Activated CD8-positive, alpha-beta memory T cell treated with anti-CD3 and anti-CD28 coated beads, Interleukin-2, amount 50 U/mL, for 24 hours (primary cell): ENCODE data around the gene MROH2B.

Experiments
- DNase-seq: peaks from one replicate; pipeline ENCODE4 v3.0.0-alpha.2; 2020; ENCODE audit errors: extremely low read depth

Gene MROH2B

GRCh38 chr5:40972434-40972833 lies 98.7 kb downstream of the MROH2B start:
- DNase-seq = no peak

GRCh38 chr5:40962207-40962955 lies 108.8 kb downstream of the MROH2B start:
- DNase-seq = no peak

- DNase-seq = no peak
Observed at GRCh38 chr5:40960037-40960436, 111.1 kb downstream of the MROH2B start.

GRCh38 chr5:40958811-40959210 lies 112.3 kb downstream of the MROH2B start:
- no peak for DNase-seq

GRCh38 chr5:40957048-40957447 lies 114.1 kb downstream of the MROH2B start:
- DNase-seq = no peak

GRCh38 chr5:40955313-40955712 lies 115.8 kb downstream of the MROH2B start:
- no peak for DNase-seq
